ENCODE results near the gene GLIS2.
A peak's percentile ranks its signal among the peaks of the same experiment; 100 is the strongest.
"Not testable (repeated sequence)": the region's sequence is repeated elsewhere in the genome, so short reads cannot be mapped to it uniquely, and the experiment has no call there.

GLIS2 gene

GRCh38 chr16:4332623-4333307 lies 16.9 kb downstream of the GLIS2 start:
- Histone ChIP-seq H3K36me3 (peaks cover 61% of the 10 kb centered on the region), H3K4me2 (no peak overlapping the region), H3K9me3 (no peaks in the 10 kb centered on the region), H3K9ac (no peak overlapping the region), H3K27ac (no peak overlapping the region), H4K20me1 (peaks cover 84% of the 10 kb centered on the region), H3K27me3 (no peaks in the 10 kb centered on the region), H3K4me3 (no peak overlapping the region), H3K4me1 (peaks cover 46% of the 10 kb centered on the region)
- no peak for TF ChIP-seq Cebpa-rat (IDR thresholded peaks at IDR 0.05)

- H3K27me3 ChIP-seq = no peaks in the 10 kb centered on the region
- no peak overlapping the region for H3K27ac ChIP-seq
- H3K9ac ChIP-seq = no peak overlapping the region
- no peak overlapping the region for H3K4me3 ChIP-seq
- H4K20me1 ChIP-seq = peaks cover 89% of the 10 kb centered on the region
- H3K9me3 ChIP-seq = no peaks in the 10 kb centered on the region
- H3K4me2 ChIP-seq = no peak overlapping the region
- H3K4me1 ChIP-seq = peaks cover 47% of the 10 kb centered on the region
- TF ChIP-seq Cebpa-rat (IDR thresholded peaks at IDR 0.05) = no peak
- H3K36me3 ChIP-seq = peaks cover 66% of the 10 kb centered on the region
Observed at GRCh38 chr16:4333308-4333638, 17.4 kb downstream of the GLIS2 start.

- not testable (repeated sequence) for H3K9ac ChIP-seq, H3K4me2 ChIP-seq, H3K27me3 ChIP-seq, H3K4me3 ChIP-seq, H3K9me3 ChIP-seq, H3K27ac ChIP-seq
- Histone ChIP-seq H4K20me1 (peaks cover 91% of the 10 kb centered on the region), H3K4me1 (peaks cover 42% of the 10 kb centered on the region), H3K36me3 (peaks cover 70% of the 10 kb centered on the region)
Observed at GRCh38 chr16:4333714-4334113, 17.8 kb downstream of the GLIS2 start.

DNA sequence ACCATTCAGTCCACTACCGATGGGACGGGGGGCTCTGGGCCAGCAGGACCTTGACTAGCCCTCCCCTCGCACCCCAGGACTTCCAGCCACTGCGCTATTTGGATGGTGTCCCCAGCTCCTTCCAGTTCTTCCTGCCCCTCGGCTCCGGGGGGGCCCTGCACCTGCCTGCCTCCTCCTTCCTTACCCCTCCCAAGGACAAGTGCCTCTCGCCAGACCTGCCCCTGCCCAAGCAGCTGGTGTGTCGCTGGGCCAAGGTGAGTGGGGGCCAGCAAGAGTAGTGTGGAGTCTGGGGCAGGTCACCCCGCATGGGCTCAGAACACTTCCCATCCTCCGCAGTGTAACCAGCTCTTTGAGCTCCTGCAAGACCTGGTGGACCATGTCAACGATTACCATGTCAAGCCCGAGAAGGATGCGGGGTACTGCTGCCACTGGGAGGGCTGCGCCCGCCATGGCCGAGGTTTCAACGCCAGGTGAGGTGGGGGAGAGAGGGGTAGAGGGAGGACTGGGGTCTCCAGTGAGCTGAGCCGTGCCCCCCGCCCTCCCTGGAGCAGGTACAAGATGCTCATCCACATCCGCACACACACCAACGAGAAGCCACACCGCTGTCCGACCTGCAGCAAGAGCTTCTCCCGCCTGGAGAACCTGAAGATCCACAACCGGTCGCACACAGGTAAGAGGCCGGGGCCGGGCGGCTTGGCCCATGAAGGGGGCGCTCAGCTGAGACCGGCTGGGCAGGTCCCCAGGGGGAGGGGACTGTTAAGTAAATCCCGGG lies 19.0 kb downstream of the GLIS2 start:
- H3K27me3 ChIP-seq = no peaks in the 10 kb centered on the region
- H3K4me2 ChIP-seq = no peak overlapping the region
- peak overlapping the region; percentile 26; the same call in 1 of the 2 replicates for H3K9ac ChIP-seq
- H3K36me3 ChIP-seq = peaks cover 82% of the 10 kb centered on the region
- no peak overlapping the region for H3K4me3 ChIP-seq
- peaks cover 36% of the 10 kb centered on the region for H3K4me1 ChIP-seq
- no peak for TF ChIP-seq Cebpa-rat (IDR thresholded peaks at IDR 0.05)
- no peaks in the 10 kb centered on the region for H3K9me3 ChIP-seq
- H4K20me1 ChIP-seq = peaks cover 91% of the 10 kb centered on the region
- no peak overlapping the region for H3K27ac ChIP-seq

GRCh38 chr16:4336701-4337539 lies 21.1 kb downstream of the GLIS2 start:
- Histone ChIP-seq H3K9me3 (no peaks in the 10 kb centered on the region), H3K4me1 (peaks cover 46% of the 10 kb centered on the region), H3K27me3 (no peaks in the 10 kb centered on the region), H3K4me2 (no peak overlapping the region), H3K36me3 (peaks cover 99% of the 10 kb centered on the region), H3K9ac (peak overlapping the region; percentile 36; the same call in 1 of the 2 replicates), H3K4me3 (no peak overlapping the region), H4K20me1 (peaks cover 93% of the 10 kb centered on the region), H3K27ac (no peak overlapping the region)
- TF ChIP-seq Cebpa-rat (IDR thresholded peaks at IDR 0.05) = no peak

GRCh38 chr16:4337540-4338088 lies 21.7 kb downstream of the GLIS2 start:
- TF ChIP-seq Cebpa-rat (IDR thresholded peaks at IDR 0.05) = no peak
- peaks cover 46% of the 10 kb centered on the region for H3K4me1 ChIP-seq
- peak overlapping the region; percentile 36; the same call in 1 of the 2 replicates for H3K9ac ChIP-seq
- H4K20me1 ChIP-seq = peaks cover 88% of the 10 kb centered on the region
- no peaks in the 10 kb centered on the region for H3K9me3 ChIP-seq
- no peak overlapping the region for H3K4me3 ChIP-seq
- H3K27me3 ChIP-seq = no peaks in the 10 kb centered on the region
- H3K4me2 ChIP-seq = no peak overlapping the region
- H3K27ac ChIP-seq = peak overlapping the region; percentile 19
- peaks cover 96% of the 10 kb centered on the region for H3K36me3 ChIP-seq

- no peak overlapping the region for H3K4me3 ChIP-seq
- peaks cover 96% of the 10 kb centered on the region for H3K36me3 ChIP-seq
- no peaks in the 10 kb centered on the region for H3K9me3 ChIP-seq
- no peak overlapping the region for H3K4me2 ChIP-seq
- peak overlapping the region; percentile 36; the same call in 1 of the 2 replicates for H3K9ac ChIP-seq
- peaks cover 46% of the 10 kb centered on the region for H3K4me1 ChIP-seq
- H3K27me3 ChIP-seq = no peaks in the 10 kb centered on the region
- peak overlapping the region; percentile 19 for H3K27ac ChIP-seq
- H4K20me1 ChIP-seq = peaks cover 88% of the 10 kb centered on the region
- TF ChIP-seq Cebpa-rat (IDR thresholded peaks at IDR 0.05) = no peak
Observed at GRCh38 chr16:4338125-4338582, 22.3 kb downstream of the GLIS2 start.

DNA sequence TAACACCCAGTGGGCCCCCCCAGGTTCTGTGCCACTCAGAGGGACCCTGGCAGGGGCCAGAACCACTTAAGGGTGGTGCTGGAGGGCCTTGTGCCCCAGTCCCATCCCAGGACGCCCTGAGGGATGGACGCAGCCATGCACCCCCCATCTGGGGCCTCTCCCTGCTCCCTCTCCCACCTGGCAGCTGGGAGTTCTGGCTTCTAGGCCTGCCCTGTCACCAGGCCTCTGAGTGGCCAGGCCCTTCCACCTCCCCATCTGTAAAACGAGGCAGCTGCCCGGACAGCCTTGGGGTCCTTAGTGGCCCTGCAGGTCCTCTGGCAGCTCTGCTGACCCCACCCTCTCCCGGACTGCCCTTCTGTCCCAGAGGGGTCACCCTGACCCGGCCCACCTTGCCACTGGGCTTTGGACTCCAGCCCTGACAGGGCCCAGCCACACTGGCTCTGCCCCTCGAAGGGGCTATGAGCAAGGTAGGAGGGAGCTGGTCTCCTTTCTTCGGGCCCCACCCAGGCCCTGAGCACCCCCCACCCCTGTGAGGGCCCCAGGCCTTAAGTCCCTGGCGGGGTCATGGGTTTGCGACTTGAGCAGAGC lies 22.9 kb downstream of the GLIS2 start:
- peaks cover 88% of the 10 kb centered on the region for H4K20me1 ChIP-seq
- peak overlapping the region; percentile 36; the same call in 1 of the 2 replicates for H3K9ac ChIP-seq
- no peak for TF ChIP-seq Cebpa-rat (IDR thresholded peaks at IDR 0.05)
- H3K4me3 ChIP-seq = no peak overlapping the region
- H3K9me3 ChIP-seq = no peaks in the 10 kb centered on the region
- peaks cover 96% of the 10 kb centered on the region for H3K36me3 ChIP-seq
- peak overlapping the region; percentile 19; the same call in 1 of the 2 replicates for H3K27ac ChIP-seq
- H3K4me2 ChIP-seq = no peak overlapping the region
- peaks cover 46% of the 10 kb centered on the region for H3K4me1 ChIP-seq
- H3K27me3 ChIP-seq = no peaks in the 10 kb centered on the region

DNA sequence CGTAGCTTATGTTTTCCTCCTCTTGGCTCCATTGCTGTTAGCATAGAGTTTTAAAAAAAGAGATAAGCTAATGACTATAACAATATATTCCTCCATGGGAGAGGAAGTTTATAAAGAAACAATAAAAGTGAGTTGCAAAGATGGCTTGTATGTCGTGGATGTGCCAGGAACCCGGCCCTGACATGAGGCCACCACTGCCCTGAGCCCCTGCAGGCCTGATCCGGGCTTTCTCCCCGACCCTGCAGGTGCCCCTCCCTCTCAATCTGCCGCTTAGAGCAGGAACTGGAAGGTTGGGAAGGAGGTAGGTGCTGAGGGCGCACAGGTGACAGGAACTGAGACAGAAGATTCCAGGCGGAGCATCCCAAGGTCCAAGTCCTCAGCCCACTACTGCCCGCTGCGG lies 23.6 kb downstream of the GLIS2 start:
- H4K20me1 ChIP-seq = peaks cover 86% of the 10 kb centered on the region
- no peak overlapping the region for H3K4me3 ChIP-seq
- peaks cover 46% of the 10 kb centered on the region for H3K4me1 ChIP-seq
- peak overlapping the region; percentile 25; the same call in 1 of the 2 replicates for H3K9ac ChIP-seq
- no peak for TF ChIP-seq Cebpa-rat (IDR thresholded peaks at IDR 0.05)
- peaks cover 91% of the 10 kb centered on the region for H3K36me3 ChIP-seq
- no peaks in the 10 kb centered on the region for H3K27me3 ChIP-seq
- peak overlapping the region; percentile 49 for H3K4me2 ChIP-seq
- no peaks in the 10 kb centered on the region for H3K9me3 ChIP-seq
- H3K27ac ChIP-seq = peak overlapping the region; percentile 41; the same call in 1 of the 2 replicates

Data from BLaER1 (cell line).